Neural progenitor cell (in vitro differentiated cells): Measurements from ENCODE around the gene OS9. TPM values are rescaled to one million over a fixed set of nuclear protein-coding genes. Genes with fewer than 3 reads are reported as not detected.
A peak's percentile ranks its signal among the peaks of the same experiment; 100 is the strongest.

Experiments
- DNase-seq: peaks from one replicate; pipeline ENCODE4 v3.0.0-alpha.2; 2016; ENCODE audit warnings: low spot score
- H2AFZ ChIP-seq: fragments of 200-600 bp; sonication (generic); replicated peaks from 2 replicates; pipeline ENCODE4 v1.6.1; 2016; ENCODE audit warnings: antibody characterized with exemption
- H3F3A ChIP-seq: fragments of 200-600 bp; sonication (generic); 2 replicates; pipeline ENCODE4 v1.6.1; 2016; ENCODE audit warnings: antibody characterized with exemption, low read depth
- H3K27ac ChIP-seq: fragments of 200-600 bp; sonication (generic); 2 replicates; pipeline ENCODE4 v1.5.1; 2016; ENCODE audit warnings: mild to moderate bottlenecking
- H3K27me3 ChIP-seq: fragments of 200-600 bp; sonication (generic); 2 replicates; pipeline ENCODE4 v1.6.1; 2016; ENCODE audit warnings: mild to moderate bottlenecking, moderate library complexity
- H3K36me3 ChIP-seq: fragments of 200-600 bp; sonication (generic); 2 replicates; pipeline ENCODE4 v1.5.1; 2016
- H3K4me1 ChIP-seq: fragments of 200-600 bp; sonication (generic); 2 replicates; pipeline ENCODE4 v1.6.1; 2016; ENCODE audit warnings: mixed run types
- H3K4me2 ChIP-seq: fragments of 200-600 bp; sonication (generic); 2 replicates; pipeline ENCODE4 v1.6.1; 2016
- H3K4me3 ChIP-seq: fragments of 200-600 bp; sonication (generic); 2 replicates; pipeline ENCODE4 v1.5.1; 2016
- H3K79me2 ChIP-seq: fragments of 200-600 bp; sonication (generic); 2 replicates; pipeline ENCODE4 v1.6.1; 2016; ENCODE audit warnings: low read depth
- H3K9ac ChIP-seq: fragments of 200-600 bp; sonication (generic); 2 replicates; pipeline ENCODE4 v1.6.1; 2016
- H3K9me3 ChIP-seq: fragments of 200-600 bp; sonication (generic); 2 replicates; pipeline ENCODE4 v1.5.1; 2016; ENCODE audit warnings: low read depth
- H4K20me1 ChIP-seq: fragments of 200-600 bp; sonication (generic); 2 replicates; pipeline ENCODE4 v1.6.1; 2016; ENCODE audit warnings: low read depth
- H3K27ac Mint-ChIP-seq: 3 replicates; pipeline ENCODE4 v1.8.0; 2021; ENCODE audit warnings: mixed read lengths
- H3K27me3 Mint-ChIP-seq: 2 replicates; pipeline ENCODE4 v1.8.0; 2022; ENCODE audit warnings: low read depth, mild to moderate bottlenecking, inconsistent platforms, moderate library complexity, mixed read lengths; ENCODE audit not compliant: insufficient read depth
- H3K36me3 Mint-ChIP-seq: 3 replicates; pipeline ENCODE4 v1.8.0; 2021; ENCODE audit warnings: mixed read lengths
- H3K4me1 Mint-ChIP-seq: 3 replicates; pipeline ENCODE4 v1.8.0; 2021; ENCODE audit warnings: mixed read lengths
- H3K4me3 Mint-ChIP-seq: 3 replicates; pipeline ENCODE4 v1.8.0; 2021; ENCODE audit warnings: mild to moderate bottlenecking, moderate library complexity, mixed read lengths
- H3K9me3 Mint-ChIP-seq: 3 replicates; pipeline ENCODE4 v1.8.0; 2020; ENCODE audit warnings: mixed read lengths
- EZH2 ChIP-seq: fragments of 200-600 bp; sonication (generic); IDR thresholded peaks from 2 replicates; pipeline ENCODE4 v1.6.1; 2017; ENCODE audit warnings: antibody characterized with exemption, mild to moderate bottlenecking, moderate library complexity
- EZH2phosphoT487 ChIP-seq: fragments of 200-600 bp; sonication (generic); IDR thresholded peaks from 2 replicates; pipeline ENCODE4 v1.6.1; 2017; ENCODE audit warnings: antibody characterized with exemption
- total RNA-seq: library from RNA; depleted of rRNA; stranded (reverse); fragments of >200 nt; gene quantifications from 2 replicates; pipeline ENCODE4 v1.2.3, GENCODE V29; 2015; ENCODE audit warnings: low replicate concordance
- TF ChIP-seq, protein P1 (sequence below): fragments of 200-600 bp; sonication (generic); IDR thresholded peaks from 2 replicates; pipeline ENCODE4 v1.5.1; 2017; ENCODE audit warnings: antibody characterized with exemption, mild to moderate bottlenecking

OS9 gene
- total RNA-seq, 1 donor from 2014 or later, result 113 TPM

DNA sequence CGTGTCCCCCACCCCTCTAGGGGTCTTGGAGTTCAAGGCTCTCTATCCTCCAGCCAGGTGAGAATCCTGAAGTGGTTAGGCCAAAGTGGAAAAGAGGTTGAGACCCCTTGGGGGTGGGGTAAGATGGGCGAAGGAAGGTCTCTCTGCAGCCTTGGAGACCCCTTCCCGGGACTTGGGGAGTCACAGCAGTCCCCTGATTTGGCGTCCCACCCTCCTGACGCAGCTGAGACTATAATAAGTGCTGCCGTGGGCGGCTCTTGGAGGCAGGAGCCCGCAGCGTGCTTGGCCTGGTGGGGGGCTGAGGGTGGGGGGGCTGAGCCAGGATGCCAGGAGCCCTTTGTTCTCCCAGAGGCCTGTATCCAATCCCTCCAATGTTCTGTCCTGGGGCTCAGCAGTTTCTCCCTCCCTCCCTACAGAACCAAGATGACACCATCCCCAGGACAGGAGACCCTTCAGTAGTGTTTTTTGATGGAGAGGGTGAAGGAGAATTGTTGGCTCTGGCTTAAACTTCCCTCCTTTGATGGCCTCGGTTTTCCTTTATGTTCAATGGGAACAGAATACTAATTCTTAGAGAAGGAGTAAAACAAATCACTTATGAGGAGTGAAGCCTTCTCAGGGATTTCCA lies 46.1 kb downstream of the OS9 start:
- H3K4me3 Mint-ChIP-seq, result peak overlapping the region; percentile 92
- peak; percentile 23 for DNase-seq
- Histone ChIP-seq H3K4me3 (no peak overlapping the region), H3K9me3 (no peaks in the 10 kb centered on the region), H3K36me3 (no peaks in the 10 kb centered on the region), H3K4me1 (peaks cover 24% of the 10 kb centered on the region), H3K27me3 (peaks cover 89% of the 10 kb centered on the region), H4K20me1 (peaks cover 31% of the 10 kb centered on the region), H3K27ac (no peak overlapping the region), H2AFZ (no peak overlapping the region), H3F3A (peaks cover 48% of the 10 kb centered on the region), H3K79me2 (no peaks in the 10 kb centered on the region), H3K9ac (no peak overlapping the region), H3K4me2 (peak overlapping the region; percentile 0)
- H3K4me1 Mint-ChIP-seq, result peaks cover 46% of the 10 kb centered on the region
- peaks cover 30% of the 10 kb centered on the region for H3K27me3 Mint-ChIP-seq
- TF ChIP-seq, protein P1, sequence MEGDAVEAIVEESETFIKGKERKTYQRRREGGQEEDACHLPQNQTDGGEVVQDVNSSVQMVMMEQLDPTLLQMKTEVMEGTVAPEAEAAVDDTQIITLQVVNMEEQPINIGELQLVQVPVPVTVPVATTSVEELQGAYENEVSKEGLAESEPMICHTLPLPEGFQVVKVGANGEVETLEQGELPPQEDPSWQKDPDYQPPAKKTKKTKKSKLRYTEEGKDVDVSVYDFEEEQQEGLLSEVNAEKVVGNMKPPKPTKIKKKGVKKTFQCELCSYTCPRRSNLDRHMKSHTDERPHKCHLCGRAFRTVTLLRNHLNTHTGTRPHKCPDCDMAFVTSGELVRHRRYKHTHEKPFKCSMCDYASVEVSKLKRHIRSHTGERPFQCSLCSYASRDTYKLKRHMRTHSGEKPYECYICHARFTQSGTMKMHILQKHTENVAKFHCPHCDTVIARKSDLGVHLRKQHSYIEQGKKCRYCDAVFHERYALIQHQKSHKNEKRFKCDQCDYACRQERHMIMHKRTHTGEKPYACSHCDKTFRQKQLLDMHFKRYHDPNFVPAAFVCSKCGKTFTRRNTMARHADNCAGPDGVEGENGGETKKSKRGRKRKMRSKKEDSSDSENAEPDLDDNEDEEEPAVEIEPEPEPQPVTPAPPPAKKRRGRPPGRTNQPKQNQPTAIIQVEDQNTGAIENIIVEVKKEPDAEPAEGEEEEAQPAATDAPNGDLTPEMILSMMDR, result no peak
- TF ChIP-seq EZH2phosphoT487, result no peak
- H3K27ac Mint-ChIP-seq, result no peak overlapping the region
- H3K9me3 Mint-ChIP-seq, result no peaks in the 10 kb centered on the region
- H3K36me3 Mint-ChIP-seq, result no peaks in the 10 kb centered on the region

DNA sequence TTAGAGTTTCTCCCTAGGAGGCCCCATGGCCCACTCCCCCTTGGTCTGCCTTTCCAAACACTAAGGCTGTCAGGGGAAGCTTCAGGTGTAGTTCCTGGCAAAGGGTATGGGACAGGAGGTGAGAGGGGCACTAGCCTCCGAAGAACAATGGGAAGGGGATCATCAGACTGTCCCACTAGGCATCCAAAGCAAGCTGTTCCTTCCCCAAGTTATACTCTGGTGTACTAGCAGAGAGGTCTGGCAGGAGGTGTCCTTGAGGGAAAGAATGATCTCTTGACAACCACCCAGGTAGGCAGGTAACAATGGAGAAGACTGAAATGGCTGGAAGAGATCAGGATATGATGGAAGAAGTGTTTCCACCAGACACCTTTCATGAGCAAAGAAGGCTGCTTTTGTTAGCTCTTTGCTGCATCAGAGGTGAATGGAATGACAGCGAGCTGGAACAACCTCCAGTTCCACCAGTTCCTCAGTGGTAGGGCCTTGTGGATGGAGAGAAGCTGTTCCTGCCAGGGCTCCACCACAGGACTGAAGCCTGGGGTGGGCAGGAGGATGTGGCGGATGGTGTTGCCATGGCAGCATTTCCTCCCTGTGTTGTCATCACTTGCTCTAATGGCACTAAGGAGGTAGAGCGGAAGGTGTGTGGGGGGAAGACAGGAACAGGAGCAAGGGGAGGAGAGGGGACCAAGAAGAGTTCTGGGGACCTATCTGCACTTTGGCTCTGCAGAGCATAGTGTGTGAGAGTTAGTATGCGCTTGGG lies 46.9 kb downstream of the OS9 start:
- TF ChIP-seq EZH2 (no peak), EZH2phosphoT487 (no peak)
- TF ChIP-seq, protein P1, result no peak
- peaks cover 81% of the 10 kb centered on the region for H3K27me3 ChIP-seq
- H2AFZ ChIP-seq, result no peak overlapping the region
- peaks cover 4% of the 10 kb centered on the region for H3K79me2 ChIP-seq
- H3K36me3 Mint-ChIP-seq, result no peaks in the 10 kb centered on the region
- H3K4me1 ChIP-seq, result peaks cover 25% of the 10 kb centered on the region
- H3K9me3 Mint-ChIP-seq, result no peaks in the 10 kb centered on the region
- peaks cover 51% of the 10 kb centered on the region for H3F3A ChIP-seq
- peaks cover 44% of the 10 kb centered on the region for H3K4me1 Mint-ChIP-seq
- no peak overlapping the region for H3K9ac ChIP-seq
- peak overlapping the region; percentile 35 for H3K27ac Mint-ChIP-seq
- peak overlapping the region; percentile 68 for H3K4me3 Mint-ChIP-seq
- no peak for DNase-seq
- H3K27ac ChIP-seq, result no peak overlapping the region
- peaks cover 23% of the 10 kb centered on the region for H4K20me1 ChIP-seq
- no peak overlapping the region for H3K4me2 ChIP-seq
- no peaks in the 10 kb centered on the region for H3K36me3 ChIP-seq
- no peak overlapping the region for H3K4me3 ChIP-seq
- no peaks in the 10 kb centered on the region for H3K9me3 ChIP-seq
- peaks cover 24% of the 10 kb centered on the region for H3K27me3 Mint-ChIP-seq

DNA sequence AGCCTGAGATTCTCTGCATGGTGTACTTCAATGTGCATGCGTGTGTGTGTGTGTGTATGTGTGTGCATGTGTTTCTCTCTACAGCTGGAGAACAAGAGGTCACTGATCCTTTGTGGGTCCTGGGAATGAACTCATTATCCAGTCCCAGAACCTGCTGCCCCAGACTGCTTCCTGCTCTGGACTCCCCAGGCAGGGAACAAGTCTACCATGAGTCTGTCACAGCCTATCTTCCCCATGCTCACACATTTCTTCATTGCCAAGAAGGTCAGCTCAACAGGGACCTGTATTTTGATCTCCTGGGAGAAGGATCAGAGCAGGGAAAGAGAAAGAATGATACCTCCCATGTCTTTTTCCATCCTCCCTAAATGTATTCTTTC lies 47.5 kb downstream of the OS9 start:
- Histone ChIP-seq H3K4me2 (no peak overlapping the region), H2AFZ (no peak overlapping the region), H3K4me3 (no peak overlapping the region), H4K20me1 (peaks cover 17% of the 10 kb centered on the region), H3K4me1 (peaks cover 24% of the 10 kb centered on the region), H3K36me3 (no peaks in the 10 kb centered on the region), H3F3A (peaks cover 51% of the 10 kb centered on the region), H3K9me3 (no peaks in the 10 kb centered on the region), H3K27me3 (peaks cover 75% of the 10 kb centered on the region), H3K79me2 (peaks cover 10% of the 10 kb centered on the region), H3K27ac (no peak overlapping the region), H3K9ac (no peak overlapping the region)
- Mint-ChIP-seq H3K4me1 (peaks cover 46% of the 10 kb centered on the region), H3K36me3 (peaks cover 5% of the 10 kb centered on the region), H3K4me3 (no peak overlapping the region), H3K9me3 (no peaks in the 10 kb centered on the region), H3K27me3 (peaks cover 21% of the 10 kb centered on the region), H3K27ac (no peak overlapping the region)
- TF ChIP-seq, protein P1, result no peak
- TF ChIP-seq EZH2phosphoT487 (no peak), EZH2 (no peak)
- DNase-seq, result no peak
